SJCRH30 (cell line): ENCODE data around the gene GPR157. TPM values are rescaled to one million over a fixed set of nuclear protein-coding genes. Genes with fewer than 3 reads are reported as not detected.

ENCODE experiments used
- DNase-seq, 2 experiments: peaks; one replicate each; pipeline ENCODE4 v3.0.0-alpha.2; 2015 to 2020
- H3K27ac ChIP-seq: fragments of 250-450 bp; sonication (Bioruptor Pico); 2 replicates; pipeline ENCODE4 v1.5.1; 2020; ENCODE audit warnings: mild to moderate bottlenecking, moderate library complexity
- H3K27me3 ChIP-seq: fragments of 250-450 bp; sonication (Bioruptor Pico); 2 replicates; pipeline ENCODE4 v1.5.1; 2020; ENCODE audit warnings: mild to moderate bottlenecking, moderate library complexity
- H3K36me3 ChIP-seq: fragments of 250-450 bp; sonication (Bioruptor Pico); 2 replicates; pipeline ENCODE4 v1.5.1; 2020; ENCODE audit warnings: mild to moderate bottlenecking, moderate library complexity
- H3K4me1 ChIP-seq: fragments of 250-450 bp; sonication (Bioruptor Pico); 2 replicates; pipeline ENCODE4 v1.5.1; 2020; ENCODE audit warnings: mild to moderate bottlenecking, moderate library complexity
- H3K4me3 ChIP-seq: fragments of 250-450 bp; sonication (Bioruptor Pico); 2 replicates; pipeline ENCODE4 v1.5.1; 2020; ENCODE audit warnings: mild to moderate bottlenecking, moderate library complexity
- H3K9me3 ChIP-seq: fragments of 250-450 bp; sonication (Bioruptor Pico); replicated peaks from 2 replicates; pipeline ENCODE4 v1.5.1; 2020; ENCODE audit warnings: mild to moderate bottlenecking, moderate library complexity
- total RNA-seq: library from RNA; depleted of rRNA; stranded (reverse); fragments of >200 nt; shearing (Covaris generic); gene quantifications from 2 replicates; pipeline ENCODE4 v1.2.3, GENCODE V29; 2014

Gene GPR157
- total RNA-seq, 1 experiment from 2014 or later = not detected

DNA sequence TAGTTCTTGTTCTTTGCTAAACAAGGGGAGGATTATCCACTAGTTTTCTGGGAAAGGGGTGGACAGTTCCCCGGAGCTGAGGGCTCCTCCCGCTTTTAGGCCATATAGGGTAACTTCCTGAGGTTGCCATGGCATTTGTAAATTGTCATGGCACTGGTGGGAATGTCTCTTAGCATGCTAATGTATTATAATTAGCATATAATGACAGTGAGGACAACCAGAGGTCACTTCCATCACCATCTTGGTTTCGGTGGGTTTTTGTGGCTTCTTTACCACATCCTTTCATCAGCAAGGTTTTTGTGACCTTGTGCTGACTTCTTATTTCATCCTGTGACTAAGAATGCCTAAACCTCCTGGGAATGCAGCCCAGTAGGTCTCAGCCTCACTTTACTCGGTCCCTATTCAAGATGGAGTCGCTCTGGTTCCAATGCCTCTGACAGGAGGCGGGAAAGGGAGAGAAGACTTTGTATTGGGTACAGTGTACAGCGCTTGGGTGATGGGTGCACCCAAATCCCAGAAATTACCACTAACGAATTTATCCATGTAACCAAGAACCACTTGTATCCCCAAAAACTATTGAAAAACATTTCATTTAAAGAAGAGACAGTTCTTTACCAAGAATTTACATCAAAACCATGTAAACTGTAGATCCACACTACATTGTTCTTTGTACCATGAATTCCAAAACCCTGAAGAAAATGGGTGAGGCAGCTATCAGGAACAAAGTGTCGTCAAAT, 50.7 kb downstream of the GPR157 start:
- Histone ChIP-seq H3K4me3 (no peak overlapping the region), H3K27me3 (peaks cover 6% of the 10 kb centered on the region; the same call in 1 of the 2 replicates), H3K4me1 (peaks cover 8% of the 10 kb centered on the region), H3K27ac (no peak overlapping the region), H3K9me3 (no peaks in the 10 kb centered on the region), H3K36me3 (no peaks in the 10 kb centered on the region)
- no peak for DNase-seq

DNA sequence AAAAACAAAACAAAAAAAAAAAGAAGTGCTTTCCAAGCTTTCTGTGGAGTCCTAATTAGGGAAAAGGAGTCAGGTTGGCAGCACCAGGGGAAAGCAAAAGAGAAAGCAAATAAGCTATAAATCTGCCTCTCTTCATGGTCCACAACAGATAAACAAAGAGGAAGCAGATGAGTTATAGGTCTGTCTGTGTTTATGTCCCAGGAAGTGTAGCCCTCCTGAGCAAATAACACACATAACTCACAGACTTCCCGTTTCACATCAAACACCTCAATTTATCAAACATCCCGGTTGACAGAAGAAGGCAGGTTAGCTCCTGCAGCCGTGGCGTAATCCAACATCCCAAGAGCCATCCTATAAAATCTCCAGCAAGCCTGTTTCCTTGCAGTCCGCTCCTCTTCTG, 53.9 kb downstream of the GPR157 start:
- Histone ChIP-seq H3K4me1 (no peaks in the 10 kb centered on the region; the same call in 1 of the 2 replicates), H3K27ac (no peak overlapping the region), H3K4me3 (no peak overlapping the region), H3K36me3 (no peaks in the 10 kb centered on the region), H3K9me3 (no peaks in the 10 kb centered on the region), H3K27me3 (peaks cover 3% of the 10 kb centered on the region; the same call in 1 of the 2 replicates)
- DNase-seq = no peak

DNA sequence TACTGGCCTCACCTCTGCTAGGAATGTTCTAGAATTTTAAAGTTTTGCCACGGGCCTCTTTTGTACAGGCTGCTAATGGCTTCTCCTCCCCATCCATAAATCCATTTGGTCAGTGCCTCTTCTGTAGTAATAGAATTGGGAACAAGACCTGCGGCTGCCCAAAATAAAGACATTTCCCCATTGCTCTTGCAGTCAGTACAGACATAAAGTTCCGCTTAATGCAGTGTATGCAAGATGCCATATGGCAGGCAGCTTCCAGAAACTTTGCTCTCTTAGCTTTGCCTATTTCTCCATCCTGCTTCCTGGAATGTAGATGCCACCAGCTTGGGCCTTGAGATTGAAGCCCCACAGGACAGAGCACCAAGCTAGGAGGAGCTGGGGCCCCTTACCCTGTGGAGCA, 55.8 kb downstream of the GPR157 start:
- Histone ChIP-seq H3K27ac (no peak overlapping the region), H3K36me3 (no peaks in the 10 kb centered on the region), H3K27me3 (no peaks in the 10 kb centered on the region), H3K4me1 (no peaks in the 10 kb centered on the region), H3K9me3 (no peaks in the 10 kb centered on the region), H3K4me3 (no peak overlapping the region)
- DNase-seq = no peak

DNA sequence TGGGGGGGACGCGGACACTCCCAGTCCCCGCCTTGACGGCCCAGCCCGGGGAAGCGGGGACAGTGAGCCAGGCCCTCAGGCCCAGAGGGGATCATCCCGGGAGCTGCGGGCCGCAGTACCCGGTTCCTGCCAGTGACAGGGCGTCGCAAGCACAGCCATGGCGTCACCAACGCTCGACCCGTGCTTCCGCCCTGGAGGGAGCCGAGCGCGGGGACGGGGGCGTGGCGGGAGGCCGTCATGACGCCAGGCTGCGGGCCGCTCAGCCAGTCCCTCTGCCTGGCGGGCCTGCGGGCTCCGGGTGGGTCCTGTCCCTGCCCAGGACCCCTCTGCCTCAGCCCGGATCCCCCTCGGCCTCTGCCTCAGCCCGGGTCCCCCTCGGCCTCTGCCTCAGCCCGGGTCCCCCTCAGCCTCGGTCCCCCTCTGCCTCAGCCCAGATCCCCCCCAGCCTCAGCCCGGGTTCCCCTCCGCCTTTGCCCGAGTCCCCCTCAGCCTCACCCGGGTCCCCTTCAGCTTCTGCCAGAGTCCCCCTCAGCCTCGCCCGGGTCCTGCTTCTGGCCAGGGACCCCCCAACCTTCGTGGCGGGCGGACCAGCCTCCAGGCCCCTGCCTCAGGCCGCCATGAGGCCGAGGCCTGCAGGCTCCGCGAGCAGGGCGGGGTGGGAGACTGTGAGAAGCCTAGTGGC, 57.2 kb downstream of the GPR157 start:
- no peak overlapping the region for H3K27ac ChIP-seq
- H3K27me3 ChIP-seq = no peaks in the 10 kb centered on the region
- no peak overlapping the region for H3K4me3 ChIP-seq
- no peaks in the 10 kb centered on the region for H3K36me3 ChIP-seq
- no peaks in the 10 kb centered on the region for H3K9me3 ChIP-seq
- DNase-seq = no peak
- H3K4me1 ChIP-seq = no peaks in the 10 kb centered on the region

DNA sequence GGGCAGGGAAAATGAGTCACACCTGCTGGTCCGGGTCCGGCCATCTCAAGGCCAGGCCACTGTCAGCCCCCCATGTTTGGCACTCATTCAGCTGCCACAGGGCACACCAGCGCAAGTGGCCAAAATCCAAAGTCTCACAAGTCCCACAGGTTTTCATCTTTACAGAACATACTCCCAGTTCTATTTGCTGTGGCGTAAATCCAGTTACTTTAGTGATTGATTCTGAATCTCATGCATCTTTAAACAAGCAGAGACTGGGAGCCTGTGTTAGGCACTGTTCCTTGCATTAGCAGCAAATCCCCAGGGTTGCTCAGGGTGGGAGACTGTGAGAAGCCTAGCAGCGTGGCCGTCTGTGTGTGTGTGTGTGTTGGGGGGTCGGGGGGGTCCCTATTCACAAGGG, 58.4 kb downstream of the GPR157 start:
- Histone ChIP-seq H3K4me1 (no peaks in the 10 kb centered on the region), H3K36me3 (no peaks in the 10 kb centered on the region), H3K4me3 (no peak overlapping the region), H3K27ac (no peak overlapping the region), H3K27me3 (no peaks in the 10 kb centered on the region; the same call in 1 of the 2 replicates), H3K9me3 (no peaks in the 10 kb centered on the region)
- no peak for DNase-seq

DNA sequence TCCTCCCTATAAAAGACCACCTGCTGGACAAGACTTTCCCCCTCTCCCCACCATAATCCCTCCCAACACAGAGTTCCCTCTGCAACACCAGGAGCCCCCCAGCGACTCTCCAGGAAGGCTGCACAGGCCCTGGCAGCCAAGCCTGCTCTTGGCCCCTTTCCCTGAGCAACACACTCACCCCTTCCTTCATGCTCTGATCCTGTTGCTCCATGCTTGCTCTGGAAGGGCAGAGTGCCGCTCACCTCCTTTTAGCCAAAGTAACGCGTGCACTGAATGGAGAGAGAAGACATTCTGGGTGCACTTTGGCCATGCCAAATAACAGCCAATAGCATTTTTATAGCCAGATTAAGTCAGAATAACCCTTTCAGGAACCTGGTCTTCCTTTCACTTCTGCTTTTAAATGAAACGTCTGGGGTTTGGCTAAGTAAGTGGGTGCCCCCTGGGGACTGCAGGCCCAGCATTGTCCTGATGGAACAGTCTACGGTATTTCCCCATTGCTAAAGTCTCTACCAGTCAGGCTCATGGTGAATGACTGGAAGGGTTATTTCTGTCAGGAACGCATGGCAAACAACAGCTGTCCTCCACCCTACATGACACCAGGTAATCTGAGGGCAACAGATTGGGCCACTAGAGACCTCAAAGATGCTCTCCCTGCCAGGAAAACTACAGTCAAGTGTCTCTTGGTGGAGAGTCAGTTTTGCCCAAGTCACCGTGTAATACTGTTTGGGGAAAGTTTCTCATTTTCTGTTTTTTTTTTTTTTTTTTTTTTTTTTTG, 59.4 kb downstream of the GPR157 start, which contains the start of gene SLC2A5:
SLC2A5 (minus strand) TSS at position 310 of the 775 bp plus-strand sequence; CDS start at position 211, 99 bp downstream.
- no peak for DNase-seq
- H3K9me3 ChIP-seq = no peaks in the 10 kb centered on the region
- H3K36me3 ChIP-seq = no peaks in the 10 kb centered on the region
- no peaks in the 10 kb centered on the region; the same call in 1 of the 2 replicates for H3K27me3 ChIP-seq
- no peak within 1 kb of the TSS for H3K27ac ChIP-seq
- H3K4me3 ChIP-seq = no peak within 1 kb of the TSS
- no peaks in the 10 kb centered on the region for H3K4me1 ChIP-seq

DNA sequence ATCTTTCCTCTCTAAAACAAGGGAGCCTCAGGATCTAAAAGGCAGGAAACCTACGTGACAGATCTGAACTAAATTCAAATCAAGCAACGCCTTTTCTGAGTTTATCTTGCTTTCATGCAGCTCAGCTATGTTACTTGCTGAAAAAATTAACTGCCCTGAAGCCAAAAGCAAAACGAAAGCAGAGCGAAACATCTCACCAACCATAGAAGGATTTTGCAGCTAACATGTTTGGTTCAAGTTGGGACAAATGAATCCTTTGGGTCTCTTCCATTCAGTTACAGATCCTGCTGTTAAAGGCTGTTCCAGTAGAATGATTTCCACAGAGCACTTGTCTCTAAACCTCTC, 59.9 kb downstream of the GPR157 start:
- Histone ChIP-seq H3K9me3 (no peaks in the 10 kb centered on the region), H3K27me3 (no peaks in the 10 kb centered on the region; the same call in 1 of the 2 replicates), H3K36me3 (no peaks in the 10 kb centered on the region), H3K4me1 (no peaks in the 10 kb centered on the region), H3K27ac (no peak overlapping the region), H3K4me3 (no peak overlapping the region)
- no peak for DNase-seq

DNA sequence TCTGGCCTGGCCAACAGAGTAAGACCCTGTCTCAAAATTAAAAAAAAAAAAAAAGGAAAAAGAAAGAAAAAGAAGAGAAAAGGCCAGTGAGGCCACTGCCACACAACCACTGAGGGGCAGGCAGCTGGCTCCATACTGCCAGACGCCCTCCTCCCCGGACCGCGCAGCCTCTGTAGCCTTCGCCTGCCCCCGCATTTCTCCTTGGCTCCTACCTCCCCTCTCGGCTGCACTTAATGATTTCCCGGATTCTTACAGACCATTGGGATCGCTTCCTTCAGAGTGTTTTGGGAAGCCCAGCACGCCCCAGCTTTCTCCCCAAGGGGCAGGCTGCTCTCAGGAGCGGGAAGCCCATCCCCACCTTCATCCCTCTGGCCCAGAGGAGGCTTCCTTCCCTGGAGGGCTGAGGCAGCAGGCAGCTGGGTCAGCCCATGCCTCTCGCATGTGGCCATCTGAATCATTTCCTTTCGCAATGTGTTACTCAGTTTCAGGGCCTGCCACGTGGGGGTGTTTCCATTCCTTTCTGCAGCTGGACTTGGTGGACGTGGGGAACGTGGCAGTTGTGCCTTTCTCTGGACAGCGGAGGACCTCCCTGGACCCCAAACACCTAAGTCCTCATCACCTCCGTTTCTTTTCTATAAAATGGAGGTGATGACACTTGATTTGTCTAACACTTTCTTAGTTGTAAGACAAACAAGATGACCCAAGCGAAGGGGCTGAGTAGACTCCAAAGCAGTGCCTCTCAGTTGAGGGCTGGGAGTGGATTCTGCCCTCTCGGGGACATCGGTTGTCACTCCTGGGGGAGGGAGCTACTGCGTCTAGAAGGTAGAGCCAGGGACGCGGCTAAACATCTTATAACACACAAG, 61.7 kb downstream of the GPR157 start:
- Histone ChIP-seq H3K4me3 (no peak overlapping the region), H3K9me3 (no peaks in the 10 kb centered on the region), H3K36me3 (no peaks in the 10 kb centered on the region), H3K27me3 (no peaks in the 10 kb centered on the region; the same call in 1 of the 2 replicates), H3K27ac (no peak overlapping the region), H3K4me1 (no peaks in the 10 kb centered on the region)
- DNase-seq = no peak

DNA sequence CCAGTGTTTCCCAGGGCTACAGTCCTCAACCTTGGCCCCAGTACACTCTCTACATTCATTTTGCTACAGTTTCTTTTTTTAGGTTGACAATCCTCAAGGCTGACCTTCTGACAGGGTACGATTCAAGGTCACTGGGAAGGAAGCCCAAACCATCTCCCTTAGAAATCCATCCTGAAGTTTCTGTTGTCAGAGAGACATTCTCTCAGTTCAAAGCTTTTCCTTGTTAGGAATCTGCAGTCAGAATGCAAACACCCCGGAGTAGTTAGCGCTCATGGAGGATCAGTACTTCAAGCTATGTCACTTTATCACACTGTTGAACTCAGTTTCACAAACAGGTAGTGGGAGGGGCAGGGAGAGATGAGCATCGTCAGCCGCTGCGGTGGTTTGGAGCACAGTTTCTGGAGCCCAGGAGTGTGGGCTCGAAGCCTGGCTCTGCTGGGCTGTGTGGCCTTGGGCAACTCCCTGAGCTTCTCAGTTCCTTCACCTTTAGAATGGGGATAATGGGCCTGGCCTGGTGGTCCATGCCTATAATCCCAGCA, 63.6 kb downstream of the GPR157 start:
- H3K27me3 ChIP-seq = no peaks in the 10 kb centered on the region; the same call in 1 of the 2 replicates
- no peaks in the 10 kb centered on the region for H3K36me3 ChIP-seq
- no peaks in the 10 kb centered on the region for H3K4me1 ChIP-seq
- H3K9me3 ChIP-seq = no peaks in the 10 kb centered on the region
- no peak for DNase-seq
- H3K27ac ChIP-seq = no peak overlapping the region
- H3K4me3 ChIP-seq = no peak overlapping the region

DNA sequence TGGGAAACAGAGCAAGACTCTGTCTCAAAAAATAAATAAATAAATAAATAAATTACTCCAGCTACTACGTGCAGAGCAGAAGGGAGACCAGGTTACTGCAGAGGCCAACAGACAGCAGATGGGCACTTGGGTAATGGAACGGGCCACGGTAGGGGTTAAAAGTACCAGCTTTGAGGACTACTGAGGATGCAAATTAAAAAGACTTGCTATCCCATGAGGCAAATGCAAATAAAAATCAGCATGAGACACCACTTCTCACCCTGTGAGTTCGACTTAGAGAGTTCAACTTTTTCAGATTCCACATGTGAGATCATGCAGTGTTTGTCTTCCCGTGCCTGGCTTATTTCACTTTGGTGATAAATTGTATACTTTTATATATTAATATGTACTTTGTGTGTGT, 66.1 kb downstream of the GPR157 start:
- Histone ChIP-seq H3K27me3 (no peaks in the 10 kb centered on the region; the same call in 1 of the 2 replicates), H3K9me3 (no peaks in the 10 kb centered on the region), H3K27ac (no peak overlapping the region), H3K4me1 (no peaks in the 10 kb centered on the region), H3K4me3 (no peak overlapping the region), H3K36me3 (no peaks in the 10 kb centered on the region)
- no peak for DNase-seq

DNA sequence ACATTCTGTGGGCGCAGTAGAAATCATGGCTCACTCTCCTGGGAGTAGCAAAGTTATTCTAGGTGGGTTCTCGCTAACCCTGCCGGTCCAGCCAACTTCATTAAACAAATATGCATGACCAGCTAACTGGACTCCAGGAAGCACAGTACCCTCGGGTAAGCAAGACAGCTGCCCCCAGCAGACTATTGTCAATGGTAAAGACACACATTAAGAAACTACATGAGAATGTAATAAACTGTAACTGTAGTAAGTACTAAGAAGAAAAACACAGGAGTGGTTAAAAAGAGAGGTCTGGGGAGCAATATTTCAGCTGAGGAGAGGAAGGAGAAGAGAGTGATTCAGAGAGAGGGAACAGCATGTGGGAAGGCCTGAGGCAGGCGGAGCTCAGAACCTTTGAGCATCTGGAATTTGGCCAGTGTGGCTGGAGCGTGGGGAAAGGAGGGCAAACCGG, 66.9 kb downstream of the GPR157 start:
- Histone ChIP-seq H3K4me1 (no peaks in the 10 kb centered on the region), H3K9me3 (no peaks in the 10 kb centered on the region), H3K36me3 (no peaks in the 10 kb centered on the region), H3K4me3 (no peak overlapping the region), H3K27ac (no peak overlapping the region), H3K27me3 (no peaks in the 10 kb centered on the region; the same call in 1 of the 2 replicates)
- no peak for DNase-seq

DNA sequence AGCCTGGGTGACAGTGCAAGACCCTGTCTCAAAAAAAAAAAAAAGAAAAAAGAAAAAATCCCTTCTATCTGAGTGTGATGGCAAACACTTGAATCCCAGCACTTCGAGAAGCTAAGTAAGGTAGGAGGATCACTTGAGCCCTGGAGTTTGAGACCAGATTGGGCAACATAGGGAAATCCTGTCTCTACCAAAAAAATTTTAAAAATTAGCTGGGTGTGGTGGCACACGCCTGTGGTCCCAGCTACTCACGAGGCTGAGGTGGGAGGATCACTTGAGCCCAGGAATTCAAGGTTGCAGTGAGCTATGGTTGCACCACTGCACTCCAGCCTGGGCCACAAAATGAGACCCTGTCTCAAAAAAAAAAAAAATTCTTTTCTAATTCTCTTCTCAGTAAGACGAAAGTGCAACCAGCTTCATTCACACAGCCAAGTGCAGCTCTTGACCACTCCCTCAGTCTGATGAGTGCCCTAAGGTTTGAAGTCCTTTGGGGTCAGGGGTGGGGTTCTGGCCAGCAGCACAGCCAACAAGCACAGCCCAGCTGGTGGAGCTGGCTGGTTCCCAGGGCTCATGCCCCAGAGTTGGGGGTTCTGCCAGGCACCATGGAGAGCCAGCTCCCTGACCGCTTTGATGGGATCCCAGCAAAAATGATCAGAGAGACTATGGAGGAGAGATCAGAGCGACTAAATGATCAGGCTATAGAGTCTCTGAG, 67.5 kb downstream of the GPR157 start:
- no peaks in the 10 kb centered on the region for H3K36me3 ChIP-seq

DNA sequence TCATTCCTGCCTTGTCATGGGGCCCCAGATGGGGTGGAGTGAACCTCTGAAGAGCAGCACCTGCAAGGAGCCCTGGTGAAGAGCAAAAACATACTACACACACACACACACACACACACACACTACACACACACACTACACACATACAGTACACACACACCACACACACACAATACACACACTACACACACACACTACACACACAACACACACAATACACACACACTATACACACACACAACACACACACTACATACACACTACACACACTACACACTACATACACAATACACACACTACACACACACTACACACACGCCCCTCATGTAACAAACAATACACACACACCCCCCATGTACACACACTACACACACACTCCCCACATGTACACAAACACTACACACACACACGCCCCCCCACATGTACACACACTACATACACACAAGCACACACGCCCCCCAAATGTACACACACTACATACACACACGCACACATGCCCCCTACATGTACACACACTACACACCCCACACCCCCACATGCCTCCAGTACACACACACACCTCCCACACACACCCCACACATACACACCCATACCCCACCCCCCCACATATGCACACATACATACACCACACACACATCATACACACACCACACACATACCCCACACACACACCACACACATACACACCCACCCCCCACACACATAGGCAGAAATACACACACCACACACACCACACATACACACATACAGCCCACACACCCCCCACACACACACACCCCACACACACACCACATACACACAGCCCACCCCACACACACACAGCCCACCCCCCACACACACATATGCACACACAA, 68.8 kb downstream of the GPR157 start:
- no peak for DNase-seq
- no peaks in the 10 kb centered on the region for H3K36me3 ChIP-seq
- H3K9me3 ChIP-seq = no peaks in the 10 kb centered on the region
- H3K4me3 ChIP-seq = no peak overlapping the region
- H3K27ac ChIP-seq = no peak overlapping the region
- H3K27me3 ChIP-seq = no peaks in the 10 kb centered on the region
- no peaks in the 10 kb centered on the region for H3K4me1 ChIP-seq

More for the DNA sequence above, 67.5 kb downstream of the GPR157 start:
- H3K9me3 ChIP-seq = no peaks in the 10 kb centered on the region
- H3K27me3 ChIP-seq = no peaks in the 10 kb centered on the region; the same call in 1 of the 2 replicates
- no peak overlapping the region for H3K27ac ChIP-seq
- DNase-seq = no peak
- H3K4me3 ChIP-seq = no peak overlapping the region
- H3K4me1 ChIP-seq = no peaks in the 10 kb centered on the region
